Upper lobe of left lung (tissue), 4 donors: ENCODE measurements around the gene NCOA1.

ENCODE experiments used
- CTCF ChIP-seq, 6 experiments: fragments of 450-650 bp in 4 of 6; fragments of 200-600 bp in 2 of 6; sonication (generic) in 2 of 6; IDR thresholded peaks; one replicate each; pipeline ENCODE4 v1.5.1; 2016 to 2019; ENCODE audit warnings: antibody characterized with exemption in 6 of 6
- EP300 ChIP-seq, 4 donors: sonication (generic); formaldehyde crosslinking; IDR thresholded peaks; one replicate each; pipeline ENCODE4 v1.5.1; 2017; ENCODE audit warnings: antibody characterized with exemption in 4 of 4, control low read depth in 2 of 4

GRCh38 chr2:24650997-24651642 is 160.1 kb downstream of the NCOA1 start:
- TF ChIP-seq CTCF (IDR thresholded peaks at IDR 0.05): no peak
- TF ChIP-seq EP300 (IDR thresholded peaks at IDR 0.05): no peak
